Neural cell (in vitro differentiated cells): ENCODE data around the gene SUN1.
"Not testable (repeated sequence)": the region's sequence is repeated elsewhere in the genome, so short reads cannot be mapped to it uniquely, and the experiment has no call there.

Source experiments
- CTCF ChIP-seq: fragments of 450-650 bp; IDR thresholded peaks from 2 replicates; pipeline ENCODE4 v1.5.1; 2014; ENCODE audit warnings: antibody characterized with exemption, mild to moderate bottlenecking, moderate library complexity; ENCODE audit not compliant: poor library complexity, severe bottlenecking
- TAF1 ChIP-seq: IDR thresholded peaks from 2 replicates; pipeline ENCODE4 v1.6.1; 2012; ENCODE audit warnings: low read depth

DNA sequence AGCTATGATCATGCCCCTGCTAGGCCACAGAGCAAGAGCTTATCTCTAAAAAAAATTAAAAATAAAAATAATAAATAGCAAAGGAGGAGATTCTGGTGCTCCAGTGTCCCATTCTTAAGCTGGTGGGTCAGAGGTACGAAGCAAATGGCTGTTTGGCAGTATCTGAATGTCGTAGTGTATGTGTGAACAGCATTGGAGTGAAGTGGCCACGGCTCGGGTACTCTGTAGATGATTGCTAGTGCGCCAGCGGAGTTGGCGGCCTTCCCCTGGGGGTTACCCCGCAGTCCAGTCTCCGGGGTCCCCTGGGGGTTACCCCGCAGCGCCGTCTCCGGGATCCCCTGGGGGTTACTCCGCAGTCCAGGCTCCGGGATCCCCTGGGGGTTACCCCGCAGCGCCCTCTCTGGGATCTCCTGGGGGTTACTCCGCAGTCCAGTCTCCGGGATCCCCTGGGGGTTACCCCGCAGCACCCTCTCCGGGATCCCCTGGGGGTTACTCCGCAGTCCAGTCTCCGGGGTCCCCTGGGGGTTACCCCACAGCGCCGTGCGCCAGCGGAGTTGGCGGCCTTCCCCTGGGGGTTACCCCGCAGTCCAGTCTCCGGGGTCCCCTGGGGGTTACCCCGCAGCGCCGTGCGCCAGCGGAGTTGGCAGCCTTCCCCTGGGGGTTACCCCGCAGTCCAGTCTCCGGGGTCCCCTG, 14.8 kb downstream of the SUN1 start:
- not testable (repeated sequence) for TF ChIP-seq TAF1, CTCF
